HG02981 (cell line): ENCODE measurements around the gene ZNF587B.
A peak's percentile ranks its signal among the peaks of the same experiment; 100 is the strongest.
"Not testable (repeated sequence)": the region's sequence is repeated elsewhere in the genome, so short reads cannot be mapped to it uniquely, and the experiment has no call there.

ENCODE experiments used
- ATAC-seq: cut with Tn5 transposase; IDR thresholded peaks from one replicate; pipeline ENCODE4 v1.9.1; 2021; ENCODE audit warnings: mild to moderate bottlenecking, moderate library complexity; ENCODE audit not compliant: unreplicated experiment

The ZNF587B gene

GRCh38 chr19:57818378-57818777, 11.7 kb upstream of the ZNF587B start:
- ATAC-seq = no peak

- peak; percentile 88 for ATAC-seq
Observed at GRCh38 chr19:57819475-57820148, 10.5 kb upstream of the ZNF587B start.

- no peak for ATAC-seq
Observed at GRCh38 chr19:57820599-57820998, 9.5 kb upstream of the ZNF587B start.

GRCh38 chr19:57821095-57821494, 9.0 kb upstream of the ZNF587B start:
- ATAC-seq = not testable (repeated sequence)

- ATAC-seq = not testable (repeated sequence)
Observed at GRCh38 chr19:57821501-57821900, 8.6 kb upstream of the ZNF587B start.

- not testable (repeated sequence) for ATAC-seq
Observed at GRCh38 chr19:57823155-57823554, 6.9 kb upstream of the ZNF587B start.

GRCh38 chr19:57823608-57824007, 6.5 kb upstream of the ZNF587B start:
- not testable (repeated sequence) for ATAC-seq

GRCh38 chr19:57825511-57825910, 4.6 kb upstream of the ZNF587B start:
- no peak for ATAC-seq

GRCh38 chr19:57829316-57829715, 783 bp upstream of the ZNF587B start:
- ATAC-seq = no peak

GRCh38 chr19:57836991-57837390, 6.9 kb downstream of the ZNF587B start:
- ATAC-seq = not testable (repeated sequence)

GRCh38 chr19:57838622-57839191, 8.6 kb downstream of the ZNF587B start:
- not testable (repeated sequence) for ATAC-seq

- ATAC-seq = no peak
Observed at GRCh38 chr19:57841122-57841763, 11.1 kb downstream of the ZNF587B start.

GRCh38 chr19:57847164-57847563, 17.1 kb downstream of the ZNF587B start:
- ATAC-seq = not testable (repeated sequence)

GRCh38 chr19:57849162-57849665, 19.1 kb downstream of the ZNF587B start:
- ATAC-seq = peak; percentile 16

GRCh38 chr19:57849666-57850473, 19.8 kb downstream of the ZNF587B start, which contains the start of gene ZNF587:
TSS of gene ZNF587 (plus strand) at chr19:57849859. CDS start at chr19:57850039, 180 bp downstream.
- ATAC-seq = peak; percentile 96

- no peak for ATAC-seq
Observed at GRCh38 chr19:57850553-57851017, 20.5 kb downstream of the ZNF587B start.

- not testable (repeated sequence) for ATAC-seq
Observed at GRCh38 chr19:57851812-57852603, 21.9 kb downstream of the ZNF587B start.

GRCh38 chr19:57854117-57854516, 24.0 kb downstream of the ZNF587B start:
- not testable (repeated sequence) for ATAC-seq

GRCh38 chr19:57862351-57862750, 32.3 kb downstream of the ZNF587B start:
- not testable (repeated sequence) for ATAC-seq
